T-helper 22 cell (primary cell): ENCODE data around the gene OR6F1.
"Not testable (repeated sequence)": the region's sequence is repeated elsewhere in the genome, so short reads cannot be mapped to it uniquely, and the experiment has no call there.

ENCODE experiments used
- DNase-seq: peaks from one replicate; pipeline ENCODE4 v3.0.0-alpha.2; 2020; ENCODE audit warnings: low read depth

Gene OR6F1

GRCh38 chr1:247716546-247716945 is at the start of gene OR6F1:
TSS of gene OR6F1 (minus strand) at chr1:247716646. CDS start at chr1:247712755, 3,891 bp downstream.
- no peak for DNase-seq

- DNase-seq: no peak
Measured at GRCh38 chr1:247760456-247760855, 44.0 kb upstream of the OR6F1 start, which contains the start of gene OR1C1. TSS of gene OR1C1 (minus strand) at chr1:247760556. CDS start at chr1:247758406, 2,150 bp downstream.

DNA sequence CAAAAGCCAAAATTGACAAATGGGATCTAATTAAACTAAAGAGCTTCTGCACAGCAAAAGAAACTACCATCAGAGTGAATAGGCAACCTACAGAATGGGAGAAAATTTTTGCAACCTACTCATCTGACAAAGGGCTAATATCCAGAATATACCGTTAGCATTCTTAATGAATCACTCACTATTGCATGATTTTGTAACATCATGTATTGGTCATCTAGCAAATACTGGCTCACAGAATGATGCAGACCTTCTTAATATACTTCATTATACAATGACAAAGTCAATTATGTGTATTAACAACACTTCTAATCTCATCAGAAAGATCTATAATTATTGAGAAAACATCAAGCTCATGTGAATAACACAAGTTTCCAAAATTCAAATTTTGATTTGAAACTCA is 37.9 kb upstream of the OR6F1 start:
- DNase-seq: not testable (repeated sequence)

- no peak for DNase-seq
Measured at GRCh38 chr1:247749870-247750269, 33.4 kb upstream of the OR6F1 start.

DNA sequence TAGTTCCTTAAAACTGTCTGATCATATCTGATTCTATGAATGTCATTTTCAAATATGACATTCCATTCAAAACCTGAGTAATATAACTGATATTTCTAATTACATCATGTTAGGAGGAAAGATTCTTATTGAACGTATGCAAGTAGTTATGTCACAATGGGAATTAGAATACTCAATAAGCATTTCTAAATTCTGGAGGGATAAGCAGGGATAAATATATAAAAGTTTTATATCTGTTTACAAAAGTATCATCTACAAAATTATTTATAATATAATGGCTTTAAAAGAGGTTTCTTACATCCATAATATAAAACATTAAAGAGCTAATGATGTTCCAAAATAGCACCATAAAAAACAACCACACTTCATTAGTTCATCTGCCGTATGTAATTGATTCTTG is 31.6 kb upstream of the OR6F1 start, which contains the start of gene OR14A2:
TSS of gene OR14A2 (minus strand) at position 101 of the 400 bp plus-strand sequence.
- DNase-seq: no peak

- no peak for DNase-seq
Measured at GRCh38 chr1:247747616-247748015, 31.2 kb upstream of the OR6F1 start.

DNA sequence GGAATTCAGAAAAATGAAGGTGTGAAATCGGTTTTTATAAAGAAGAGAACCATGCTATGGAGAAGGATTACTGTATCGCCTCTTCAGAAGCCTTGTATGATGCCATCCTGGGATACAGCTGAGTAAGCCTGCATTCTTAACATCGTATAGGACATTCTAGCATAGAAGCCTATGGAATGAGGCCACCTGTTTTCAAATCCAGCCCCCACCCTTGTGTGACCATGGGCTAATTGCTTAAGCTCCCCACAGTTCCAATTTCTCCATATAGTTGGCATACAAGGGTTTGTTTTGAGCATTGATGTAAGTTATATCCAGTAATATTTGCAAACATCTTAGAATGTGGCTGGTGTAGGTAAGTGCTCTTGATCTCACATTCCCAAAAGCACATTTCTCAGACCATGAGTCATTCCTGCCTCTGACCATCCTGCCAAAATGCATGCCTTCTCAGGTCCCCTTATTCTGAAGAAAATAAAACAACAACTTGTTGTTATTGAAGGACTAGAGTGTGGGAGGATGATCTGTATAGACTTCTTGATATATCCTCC is 30.0 kb upstream of the OR6F1 start:
- no peak for DNase-seq

DNA sequence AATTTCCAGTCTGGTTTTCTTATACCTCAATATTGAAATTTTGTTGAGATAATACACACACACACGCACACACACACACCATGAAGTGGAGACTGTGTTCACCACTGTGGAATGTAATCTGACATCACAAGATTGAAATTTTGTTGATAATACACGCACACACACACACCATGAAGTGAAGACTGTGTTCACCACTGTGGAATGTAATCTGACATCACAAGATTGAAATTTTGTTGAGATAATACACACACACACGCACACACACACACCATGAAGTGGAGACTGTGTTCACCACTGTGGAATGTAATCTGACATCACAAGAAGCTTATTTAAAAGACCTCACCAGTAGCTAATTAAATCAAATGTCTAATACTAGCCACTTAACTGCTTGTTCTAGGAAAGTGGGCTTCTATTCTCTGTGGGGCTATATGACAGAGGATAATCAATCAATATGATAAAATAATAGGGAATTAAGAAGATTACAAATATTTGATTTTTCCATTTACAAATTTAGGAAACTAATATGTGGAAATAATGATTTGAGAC is 25.8 kb upstream of the OR6F1 start:
- not testable (repeated sequence) for DNase-seq

- no peak for DNase-seq
Measured at GRCh38 chr1:247741756-247742155, 25.3 kb upstream of the OR6F1 start.

GRCh38 chr1:247740721-247741120 is 24.3 kb upstream of the OR6F1 start:
- DNase-seq: no peak

GRCh38 chr1:247738315-247738714 is 21.9 kb upstream of the OR6F1 start, which contains the start of gene OR14K1:
TSS of gene OR14K1 (plus strand) at chr1:247738615. CDS start at chr1:247738615, 0 bp downstream.
- no peak for DNase-seq

GRCh38 chr1:247721222-247721621 is 4.8 kb upstream of the OR6F1 start:
- DNase-seq: no peak

- DNase-seq: no peak
Measured at GRCh38 chr1:247713753-247714152, 2.7 kb downstream of the OR6F1 start.

DNA sequence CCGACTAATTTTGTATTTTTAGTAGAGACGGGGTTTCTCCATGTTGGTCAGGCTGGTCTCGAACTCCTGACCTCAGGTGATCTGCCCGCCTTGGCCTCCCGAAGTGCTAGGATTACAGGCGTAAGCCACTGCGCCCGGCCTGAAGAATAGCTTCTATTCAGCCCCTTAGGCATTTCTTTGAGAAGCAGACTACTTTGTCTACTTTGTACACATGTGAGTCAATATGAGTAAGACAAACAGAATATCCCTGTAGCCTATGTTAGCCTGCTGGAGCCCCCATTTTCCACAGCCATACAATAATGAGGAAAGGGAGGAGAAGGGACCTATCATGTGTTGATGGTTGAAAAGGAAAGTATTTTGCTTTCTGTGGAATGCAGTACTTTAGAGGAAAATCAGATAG is 5.8 kb downstream of the OR6F1 start:
- DNase-seq: not testable (repeated sequence)

GRCh38 chr1:247701338-247701737 is 15.1 kb downstream of the OR6F1 start:
- no peak for DNase-seq

GRCh38 chr1:247681288-247681897 is 35.1 kb downstream of the OR6F1 start:
- no peak for DNase-seq

DNA sequence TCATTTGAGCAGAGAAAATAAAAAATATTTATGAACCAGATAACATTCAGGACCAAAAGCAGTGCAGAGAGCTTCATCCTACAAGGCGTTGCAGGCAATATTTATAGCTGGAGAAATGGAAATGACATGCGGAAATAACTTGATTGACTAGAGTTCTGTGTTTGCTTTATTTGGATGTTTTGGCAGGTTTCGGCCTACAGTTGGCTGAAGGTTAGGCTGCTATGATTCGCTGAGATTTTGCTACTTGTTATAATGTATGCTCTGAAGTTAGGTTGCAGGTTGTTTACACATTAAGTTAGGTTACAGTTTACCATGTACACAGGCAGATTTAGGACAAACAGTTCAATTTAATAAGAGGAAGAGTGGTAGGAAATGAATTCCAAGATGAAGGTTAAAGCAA is 36.3 kb downstream of the OR6F1 start:
- DNase-seq: no peak

GRCh38 chr1:247679639-247680038 is 36.8 kb downstream of the OR6F1 start, which contains the start of gene OR13G1:
TSS of gene OR13G1 (minus strand) at chr1:247679739. CDS start at chr1:247673041, 6,698 bp downstream.
- no peak for DNase-seq

- no peak for DNase-seq
Measured at GRCh38 chr1:247669225-247669624, 47.2 kb downstream of the OR6F1 start.
